H1 (cell line): ENCODE measurements around the gene PLEKHG2.

Experiments
- CTCF ChIP-seq, 3 experiments: IDR thresholded peaks; 1 replicate in 2 of 3; 2 replicates in 1 of 3; pipeline versions ENCODE4 v1.5.1 to v1.6.1; 2011; ENCODE audit warnings: low read length in 3 of 3, mild to moderate bottlenecking in 3 of 3, inconsistent platforms in 2 of 3, low read depth in 1 of 3, moderate library complexity in 1 of 3; ENCODE audit not compliant: insufficient read depth in 1 of 3; ENCODE audit errors: control extremely low read depth in 1 of 3
- MAFK ChIP-seq: IDR thresholded peaks from 2 replicates; pipeline ENCODE4 v1.6.1; 2012; ENCODE audit warnings: low read depth, mild to moderate bottlenecking, improper control_type of control experiment, low read length
- MAX ChIP-seq: IDR thresholded peaks from 2 replicates; pipeline ENCODE4 v1.6.1; 2012; ENCODE audit warnings: inconsistent platforms
- PHF8 ChIP-seq: fragments of 200-600 bp; sonication (generic); conservative IDR thresholded peaks from 2 replicates; pipeline ENCODE4 v1.7.1; 2012; ENCODE audit warnings: low read depth, mild to moderate bottlenecking, inconsistent platforms, low read length, moderate library complexity
- POLR2A ChIP-seq, 2 experiments: IDR thresholded peaks; 1 replicate in 1 of 2; 2 replicates in 1 of 2; pipeline ENCODE4 v1.6.1; 2011; ENCODE audit warnings: low read depth in 2 of 2, low read length in 2 of 2, mild to moderate bottlenecking in 2 of 2; ENCODE audit errors: control extremely low read depth in 1 of 2
- RFX5 ChIP-seq: IDR thresholded peaks from 2 replicates; pipeline ENCODE4 v1.6.1; 2011; ENCODE audit warnings: low read depth, low read length, improper control_type of control experiment, borderline replicate concordance
- SUZ12 ChIP-seq: fragments of 200-600 bp; sonication (generic); IDR thresholded peaks from 2 replicates; pipeline ENCODE4 v1.6.1; 2012; ENCODE audit warnings: mild to moderate bottlenecking, inconsistent platforms, low read length, moderate library complexity, mixed read lengths

- TF ChIP-seq POLR2A (IDR thresholded peaks at IDR 0.05; ENCODE audit: control extremely low read depth in 1 of 2, low read depth in 2 of 2, low read length in 2 of 2): no peak
- no peak for TF ChIP-seq MAX
- TF ChIP-seq RFX5: no peak
- no peak for TF ChIP-seq MAFK
- no peak for TF ChIP-seq PHF8
- no peak for TF ChIP-seq CTCF (IDR thresholded peaks at IDR 0.05; ENCODE audit: control extremely low read depth in 1 of 3, insufficient read depth in 1 of 3, low read depth in 1 of 3, low read length in 3 of 3)
- TF ChIP-seq SUZ12: no peak
These were observed 29.3 kb upstream of the PLEKHG2 start for GRCh38 chr19:39382991-39383828.
